ENCODE measurements around the gene CENPP.
"Not testable (repeated sequence)": the region's sequence is repeated elsewhere in the genome, so short reads cannot be mapped to it uniquely, and the experiment has no call there.

Gene CENPP

GRCh38 chr9:92619601-92620300 is 294.0 kb downstream of the CENPP start:
- DNase-seq = no peak

- DNase-seq = no peak
These were observed 295.1 kb downstream of the CENPP start for GRCh38 chr9:92620845-92621244.

GRCh38 chr9:92623936-92624335 is 298.2 kb downstream of the CENPP start:
- not testable (repeated sequence) for DNase-seq

GRCh38 chr9:92626484-92626883 is 300.7 kb downstream of the CENPP start:
- no peak for DNase-seq

- no peak for DNase-seq
These were observed 301.9 kb downstream of the CENPP start for GRCh38 chr9:92627651-92628050.

- DNase-seq = peak; percentile 30
These were observed 305.9 kb downstream of the CENPP start for GRCh38 chr9:92631452-92632343.

GRCh38 chr9:92632641-92633040 is 306.9 kb downstream of the CENPP start:
- DNase-seq = no peak

- no peak for DNase-seq
These were observed 308.0 kb downstream of the CENPP start for GRCh38 chr9:92633614-92634278.

- peak; percentile 93 for DNase-seq
These were observed 309.2 kb downstream of the CENPP start for GRCh38 chr9:92634712-92635605.

GRCh38 chr9:92635760-92636159 is 310.0 kb downstream of the CENPP start:
- peak; percentile 40 for DNase-seq

GRCh38 chr9:92636627-92637026 is 310.9 kb downstream of the CENPP start:
- no peak for DNase-seq

- peak; percentile 36 for DNase-seq
These were observed 311.6 kb downstream of the CENPP start for GRCh38 chr9:92637326-92637725.

- no peak for DNase-seq
These were observed 312.3 kb downstream of the CENPP start for GRCh38 chr9:92637886-92638620.

- DNase-seq = no peak
These were observed 312.9 kb downstream of the CENPP start for GRCh38 chr9:92638621-92639101.

GRCh38 chr9:92639124-92639523 is 313.4 kb downstream of the CENPP start:
- no peak for DNase-seq

GRCh38 chr9:92639791-92640271 is 314.1 kb downstream of the CENPP start:
- DNase-seq = no peak

GRCh38 chr9:92640398-92641091 is 314.8 kb downstream of the CENPP start:
- no peak for DNase-seq

- no peak for DNase-seq
These were observed 315.5 kb downstream of the CENPP start for GRCh38 chr9:92641092-92641809.

- no peak for DNase-seq
These were observed 316.3 kb downstream of the CENPP start for GRCh38 chr9:92642041-92642451.

GRCh38 chr9:92642564-92642963 is 316.8 kb downstream of the CENPP start:
- DNase-seq = no peak
